NCI-H460 (cell line): ENCODE results near the gene PATL2. TPM values are rescaled to one million over a fixed set of nuclear protein-coding genes. Genes with fewer than 3 reads are reported as not detected.
"Not testable (repeated sequence)": the region's sequence is repeated elsewhere in the genome, so short reads cannot be mapped to it uniquely, and the experiment has no call there.

Source experiments
- DNase-seq: peaks from one replicate; pipeline ENCODE4 v3.0.0-alpha.2; 2016; ENCODE audit warnings: low read depth; ENCODE audit errors: extremely low read depth
- total RNA-seq: library from RNA; depleted of rRNA; stranded (reverse); fragments of >200 nt; shearing (Covaris generic); gene quantifications from 2 replicates; pipeline ENCODE4 v1.2.3, GENCODE V29; 2014

Gene PATL2
- total RNA-seq, 1 experiment from 2014 or later, result 0.15 TPM

DNA sequence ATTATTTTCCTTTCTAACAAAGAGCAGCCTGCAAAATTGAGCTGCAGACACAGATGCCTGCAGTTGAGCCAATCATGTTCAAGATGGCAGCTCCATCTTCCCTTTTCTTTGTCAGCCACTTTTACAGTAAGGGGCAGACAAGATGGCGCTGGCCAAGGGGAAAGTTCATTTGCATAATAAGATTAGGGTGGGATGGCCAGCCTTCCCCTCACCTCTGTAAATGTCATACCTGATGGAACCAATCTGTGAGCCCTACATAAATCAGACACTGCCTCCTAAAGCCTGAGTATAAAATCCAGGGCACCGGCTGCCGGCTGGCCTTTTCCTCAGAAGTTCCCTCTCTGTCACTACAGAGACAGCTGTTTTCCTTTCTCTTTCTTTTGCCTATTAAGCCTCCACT is 15.8 kb downstream of the PATL2 start:
- no peak for DNase-seq

DNA sequence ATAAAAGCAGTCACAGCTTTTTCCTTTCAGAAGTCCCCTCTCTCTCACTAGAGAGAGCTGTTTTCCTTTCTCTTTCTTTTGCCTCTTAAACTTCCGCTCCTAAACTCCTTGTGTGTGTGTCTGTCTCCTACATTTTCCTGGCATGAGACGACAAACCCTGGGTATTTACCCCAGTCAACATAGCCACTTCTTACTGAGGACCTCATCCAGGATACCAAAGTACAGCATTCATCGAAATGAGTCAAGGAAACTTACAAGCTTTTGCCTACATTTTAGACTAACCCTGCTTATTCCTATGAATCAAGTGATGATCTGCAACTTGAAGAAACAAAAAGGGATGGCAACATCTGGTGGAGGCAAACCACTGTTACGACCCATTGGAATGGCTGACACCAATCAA is 16.7 kb downstream of the PATL2 start:
- no peak for DNase-seq

DNA sequence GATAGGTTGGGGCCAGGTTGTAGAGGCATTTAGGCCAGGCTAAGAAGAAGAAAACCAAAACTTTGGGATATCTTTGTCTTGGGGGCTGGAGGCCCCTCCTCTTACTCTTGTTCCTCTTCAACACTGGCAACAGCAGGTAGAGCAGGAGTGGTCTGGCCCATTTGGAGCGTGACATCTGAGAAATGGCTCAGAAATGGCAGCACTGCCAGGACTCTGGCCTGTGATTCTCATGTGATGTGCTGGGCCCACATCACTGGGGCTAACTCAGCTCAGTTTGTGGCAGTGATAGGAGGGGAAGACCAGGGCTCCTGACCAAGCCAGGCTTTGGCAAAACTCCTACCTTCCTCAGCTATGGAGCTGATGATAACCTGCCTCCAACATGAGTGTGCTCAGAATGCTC is 18.5 kb downstream of the PATL2 start:
- DNase-seq, result no peak

DNA sequence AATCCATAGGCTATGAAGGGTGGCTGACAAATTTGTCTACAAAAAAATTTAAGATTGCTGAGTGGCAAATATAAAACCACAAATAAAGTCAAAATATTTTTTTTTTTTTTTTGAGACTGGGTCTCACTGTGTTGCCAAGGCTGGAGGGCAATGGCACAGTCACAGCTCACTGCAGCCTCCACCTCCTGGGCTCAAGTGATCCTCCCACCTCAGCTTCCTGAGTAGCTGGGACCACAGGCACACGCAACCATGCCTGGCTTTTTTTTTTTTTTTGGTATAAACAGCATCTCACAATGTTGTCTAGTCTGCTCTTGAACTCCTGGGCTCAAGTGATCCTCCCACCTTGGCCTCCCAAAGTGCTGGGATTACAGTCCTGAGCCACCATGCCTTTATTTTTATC is 20.9 kb downstream of the PATL2 start:
- DNase-seq, result not testable (repeated sequence)

DNA sequence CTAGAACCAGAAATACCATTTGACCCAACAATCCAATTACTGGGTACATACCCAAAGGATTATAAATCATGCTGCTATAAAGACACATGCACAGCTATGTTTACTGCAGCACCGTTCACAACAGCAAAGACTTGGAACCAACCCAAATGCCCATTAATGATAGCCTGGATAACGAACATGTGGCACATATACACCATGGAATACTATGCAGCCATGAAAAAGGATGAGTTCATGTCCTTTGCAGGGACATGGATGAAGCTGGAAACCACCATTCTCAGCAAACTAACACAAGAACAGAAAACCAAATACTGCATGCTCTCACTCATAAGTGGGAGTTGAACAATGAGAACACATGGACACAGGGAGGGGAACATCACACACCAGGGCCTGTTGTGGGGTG is 21.8 kb downstream of the PATL2 start:
- not testable (repeated sequence) for DNase-seq

DNA sequence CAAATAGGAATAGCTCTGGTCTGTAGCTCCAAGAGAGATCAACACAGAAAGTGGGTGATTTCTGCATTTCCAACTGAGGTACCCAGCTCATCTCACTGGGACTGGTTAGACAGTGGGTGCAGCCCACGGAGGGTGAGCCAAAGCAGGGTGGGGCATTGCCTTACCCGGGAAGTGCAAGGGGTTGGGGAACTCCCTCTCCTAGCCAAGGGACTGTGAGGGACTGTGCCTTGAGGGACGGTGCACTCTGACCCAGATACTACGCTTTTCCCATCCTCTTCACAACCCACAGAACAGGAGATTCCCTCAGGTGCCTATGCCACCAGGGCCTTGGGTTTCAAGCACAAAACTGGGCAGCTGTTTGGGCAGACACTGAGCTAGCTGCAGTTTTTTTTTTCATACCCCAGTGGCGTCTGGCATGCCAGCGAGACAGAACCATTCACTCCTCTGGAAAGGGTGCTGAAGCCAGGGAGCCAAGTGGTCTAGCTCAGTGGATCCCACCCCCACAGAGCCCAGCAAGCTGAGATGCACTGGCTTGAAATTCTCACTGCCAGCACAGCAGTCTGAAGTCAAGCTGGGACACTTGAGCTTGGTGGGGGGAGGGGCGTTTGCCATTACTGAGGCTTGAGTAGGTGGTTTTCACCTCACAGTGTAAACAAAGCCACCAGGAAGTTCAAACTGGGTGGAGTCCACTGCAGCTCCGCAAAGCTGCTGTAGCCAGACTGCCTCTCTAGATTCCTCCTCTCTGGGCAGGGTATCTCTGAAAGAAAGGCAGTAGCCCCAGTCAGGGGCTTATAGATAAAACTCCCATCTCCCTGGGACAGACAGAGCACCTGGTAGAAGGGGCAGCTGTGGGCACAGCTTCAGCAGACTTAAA is 28.1 kb downstream of the PATL2 start:
- DNase-seq, result peak; percentile 58

DNA sequence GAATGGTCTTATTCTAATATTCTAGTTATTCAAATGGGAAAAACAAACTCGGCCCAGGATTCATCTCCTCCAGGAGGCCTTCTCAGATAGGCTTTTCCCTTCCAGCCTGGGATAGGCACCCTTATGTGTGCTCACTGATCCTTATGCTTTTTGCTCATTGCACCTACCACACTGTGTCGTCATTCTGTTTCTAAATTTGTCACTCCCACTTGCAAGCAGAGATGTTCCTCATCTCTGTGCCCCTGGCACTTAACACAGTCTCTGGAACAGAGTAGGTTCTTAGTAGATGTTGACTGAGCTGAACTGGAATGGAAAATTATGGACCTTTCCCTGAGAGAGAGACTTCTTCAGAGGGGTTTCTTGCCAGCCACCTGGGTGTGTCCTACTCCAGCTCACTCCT is 28.9 kb downstream of the PATL2 start:
- DNase-seq, result no peak

DNA sequence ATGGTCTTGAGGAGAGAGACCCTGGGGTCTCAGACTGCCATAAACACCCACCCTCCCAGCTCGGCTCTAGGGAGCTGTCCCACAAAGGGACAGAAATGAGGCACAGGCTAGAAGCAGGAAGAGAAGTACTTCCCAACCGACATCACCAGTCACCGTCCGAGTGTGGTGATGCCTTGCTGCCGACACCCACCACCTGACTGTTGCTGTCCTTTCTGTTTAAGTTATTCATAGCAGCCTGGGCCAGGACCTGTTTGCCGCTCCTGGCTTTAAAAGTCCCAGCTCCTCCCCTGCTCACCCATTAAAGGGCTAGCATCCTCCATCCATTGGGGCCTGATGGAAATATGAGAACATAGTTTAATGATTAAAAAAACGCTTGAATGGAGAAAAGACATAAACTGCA is 34.4 kb downstream of the PATL2 start:
- DNase-seq, result no peak

DNA sequence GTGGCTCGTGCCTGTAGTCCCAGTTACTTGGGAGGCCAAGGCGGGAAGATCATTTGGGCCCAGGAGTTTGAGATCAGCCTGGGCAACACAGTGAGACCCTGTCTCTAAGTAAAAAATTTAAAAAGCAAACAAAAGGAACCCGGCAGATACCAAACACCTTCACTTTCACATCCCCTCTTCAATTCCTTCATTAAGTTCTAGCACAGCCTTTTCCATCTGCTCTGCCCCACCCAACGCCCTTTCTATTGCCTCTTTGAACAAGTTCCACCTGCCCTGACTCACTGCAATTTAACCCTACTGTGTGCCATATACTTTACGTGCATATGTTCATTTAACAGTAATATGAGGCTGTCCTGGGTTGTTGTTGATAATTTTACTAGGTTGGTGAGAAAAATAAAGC is 35.2 kb downstream of the PATL2 start:
- DNase-seq, result no peak

DNA sequence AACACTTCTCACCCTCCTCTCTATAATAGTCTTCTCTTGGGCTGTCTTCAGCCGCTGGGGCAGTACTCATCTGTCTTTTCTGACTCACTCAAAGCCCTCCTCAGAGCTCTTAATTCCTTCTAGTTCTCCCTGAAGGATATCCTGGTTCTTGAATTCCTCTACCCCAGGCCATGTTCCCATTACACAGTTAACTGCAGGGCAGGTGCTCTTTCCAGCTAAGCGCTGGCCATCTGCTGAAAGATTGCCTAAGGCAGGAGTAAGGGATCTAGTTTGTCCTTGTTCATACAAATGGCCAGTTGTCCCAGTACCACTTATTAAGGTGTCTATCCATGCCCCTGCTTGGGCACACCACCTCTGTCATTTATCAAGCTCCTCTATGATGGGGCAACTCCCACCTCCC is 37.5 kb downstream of the PATL2 start:
- no peak for DNase-seq

DNA sequence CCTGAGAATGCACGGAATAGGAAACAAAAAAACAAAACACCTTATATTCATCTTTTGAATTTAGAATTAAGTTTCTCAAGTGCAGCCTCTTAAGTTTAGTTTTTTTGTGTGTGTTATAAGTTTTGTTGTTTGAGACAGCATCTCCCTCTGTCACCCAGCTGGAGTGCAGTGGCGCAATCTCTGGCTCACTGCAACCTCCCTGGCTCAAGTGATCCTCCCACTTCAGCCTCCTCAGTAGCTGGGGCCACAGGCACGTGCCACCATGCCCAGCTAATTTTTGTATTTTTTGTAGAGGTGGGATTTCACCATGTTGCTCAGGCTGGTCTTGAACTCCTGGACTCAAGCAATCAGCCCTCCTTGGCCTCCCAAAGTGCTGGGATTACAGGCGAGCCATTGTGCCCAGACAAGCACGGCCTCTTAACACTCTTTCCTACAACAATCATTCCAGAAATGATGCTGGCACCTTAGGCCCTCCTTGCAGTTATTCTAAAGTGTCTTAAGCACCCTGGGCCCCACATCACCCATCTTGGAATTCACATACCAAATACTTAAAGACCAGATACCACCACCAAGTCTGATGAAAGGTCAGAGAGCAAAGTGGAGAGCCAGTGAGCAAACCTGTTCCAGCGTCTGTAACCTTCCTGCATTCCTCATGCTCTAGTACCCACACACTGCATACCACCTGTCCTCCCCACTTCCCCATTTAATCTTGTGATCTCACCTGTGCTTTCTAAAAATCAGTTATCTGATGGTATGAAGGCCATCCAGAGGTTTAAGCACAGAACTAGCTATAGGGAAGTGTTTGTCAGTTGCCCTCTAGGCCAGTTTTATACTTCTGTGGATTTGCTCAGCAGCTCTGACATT is 40.8 kb downstream of the PATL2 start:
- no peak for DNase-seq

DNA sequence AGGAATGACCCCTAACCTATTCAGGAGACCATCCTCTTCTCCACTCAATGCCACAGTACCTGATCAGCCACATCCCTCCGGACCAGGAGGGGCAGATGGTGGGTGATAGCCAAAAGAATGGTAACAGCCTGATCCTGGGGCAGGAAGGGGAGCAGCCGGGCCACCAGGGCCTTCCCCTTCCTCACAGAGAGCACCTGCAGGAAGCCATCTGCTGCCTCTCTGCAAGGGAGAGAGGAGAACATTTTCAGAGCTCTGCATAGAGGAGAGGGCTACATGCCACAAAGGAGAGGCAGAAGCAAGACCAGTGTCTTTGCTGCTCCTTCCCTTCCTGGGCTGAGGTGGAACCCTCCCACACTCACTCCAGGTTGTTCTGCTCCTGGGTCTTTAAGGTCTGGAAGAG is 42.2 kb downstream of the PATL2 start:
- no peak for DNase-seq

DNA sequence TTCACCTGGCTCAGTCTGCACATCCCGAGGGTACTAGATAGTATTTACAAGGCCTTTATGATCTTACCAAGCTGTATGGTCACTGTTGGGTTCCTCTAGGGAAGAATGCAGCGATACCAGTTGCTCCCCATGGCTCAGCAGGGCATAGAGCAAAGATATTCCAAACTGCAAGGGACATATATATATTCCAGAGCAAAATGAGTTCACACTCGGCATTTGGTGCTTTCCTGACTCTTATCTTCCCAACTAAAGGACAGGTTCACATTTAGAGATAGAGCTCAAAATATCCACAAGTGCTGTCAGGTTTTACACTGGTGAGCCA is 44.1 kb downstream of the PATL2 start:
- no peak for DNase-seq

DNA sequence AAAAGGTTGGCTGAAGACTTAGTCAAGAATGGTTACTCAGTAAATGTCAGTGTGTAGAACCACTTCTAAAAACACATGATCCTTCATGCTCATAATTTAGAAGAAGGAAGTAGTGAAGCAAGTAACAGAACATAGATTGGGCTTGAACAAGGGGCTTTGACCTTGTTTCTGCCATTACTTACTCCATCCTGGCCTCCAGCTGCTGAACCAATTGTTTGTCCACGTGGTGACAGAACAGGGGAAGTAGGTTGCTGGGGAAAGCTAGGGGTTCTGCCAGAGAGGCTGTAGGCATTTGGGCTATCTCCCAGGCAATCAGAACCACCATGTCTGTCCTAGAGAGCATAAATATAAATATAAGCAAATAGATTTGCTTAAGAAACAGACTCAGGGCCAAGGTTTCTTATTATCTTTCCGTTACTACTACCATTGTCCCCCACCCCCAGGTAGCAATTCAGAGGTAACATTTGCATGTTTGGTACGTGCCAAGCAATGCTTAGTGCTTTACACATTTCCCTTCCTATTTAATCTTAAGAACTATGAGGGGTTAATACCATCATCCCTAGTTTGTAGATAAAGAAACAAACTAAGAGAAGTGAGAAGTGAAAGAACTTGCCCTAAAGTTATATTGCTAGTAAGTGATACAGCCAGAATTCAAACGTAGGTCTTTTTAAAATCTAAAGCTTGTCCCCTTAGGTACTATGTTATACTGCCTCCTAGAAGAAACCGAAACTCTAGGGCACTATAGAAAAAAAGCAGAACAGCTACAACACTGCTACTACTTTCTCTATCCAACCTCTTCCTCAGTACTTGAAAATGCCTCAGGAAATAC is 44.7 kb downstream of the PATL2 start:
- DNase-seq, result no peak

DNA sequence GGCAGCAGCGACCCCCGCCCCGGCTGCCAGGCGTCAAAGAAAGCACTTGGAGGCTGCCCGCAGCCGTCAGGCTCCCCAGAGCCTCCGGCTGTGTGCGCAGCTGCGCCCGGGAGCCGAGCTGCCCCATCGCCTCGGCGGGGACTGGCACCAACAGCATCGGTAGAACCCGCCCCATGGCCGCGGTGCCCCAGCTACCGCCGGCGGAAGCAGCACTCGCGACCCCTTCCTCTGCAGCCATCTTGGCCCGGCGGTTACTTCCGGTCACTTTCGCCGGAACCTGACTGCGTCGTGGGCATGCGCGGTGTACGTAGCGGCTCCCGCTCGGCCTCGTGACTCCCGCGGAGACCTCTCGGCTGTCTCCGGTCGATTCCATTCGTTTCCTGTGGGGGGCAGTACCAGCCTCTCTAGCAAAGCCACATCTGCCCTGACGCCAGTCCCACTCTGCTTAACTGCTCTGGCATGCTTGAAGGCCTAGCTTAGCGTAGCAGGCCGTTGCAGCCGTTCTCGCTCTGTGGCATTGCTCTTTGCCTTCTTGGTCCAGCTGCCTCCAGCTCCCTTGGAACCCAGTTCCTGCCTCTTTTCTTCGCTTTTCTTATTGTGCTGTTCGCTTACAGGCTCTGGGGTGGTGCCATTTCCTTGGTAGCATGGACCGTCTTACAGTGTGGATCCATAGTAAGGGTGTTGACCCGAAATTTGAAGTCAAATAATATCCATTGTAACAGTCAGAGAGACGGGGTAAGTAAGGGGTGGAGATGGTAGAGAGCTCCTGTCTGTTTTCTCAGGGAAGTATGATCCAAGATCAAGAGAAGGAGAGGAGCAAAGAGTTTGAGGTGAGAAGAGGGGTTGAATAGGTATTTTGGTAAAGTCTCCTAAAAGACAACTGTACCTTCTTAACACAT is 47.5 kb downstream of the PATL2 start, which contains the start of gene SPG11:
Gene SPG11, minus strand, starts transcription at position 253 of the 899 bp plus-strand sequence. Its CDS starts 15 bp downstream, at position 238.
- peak; percentile 97 for DNase-seq

DNA sequence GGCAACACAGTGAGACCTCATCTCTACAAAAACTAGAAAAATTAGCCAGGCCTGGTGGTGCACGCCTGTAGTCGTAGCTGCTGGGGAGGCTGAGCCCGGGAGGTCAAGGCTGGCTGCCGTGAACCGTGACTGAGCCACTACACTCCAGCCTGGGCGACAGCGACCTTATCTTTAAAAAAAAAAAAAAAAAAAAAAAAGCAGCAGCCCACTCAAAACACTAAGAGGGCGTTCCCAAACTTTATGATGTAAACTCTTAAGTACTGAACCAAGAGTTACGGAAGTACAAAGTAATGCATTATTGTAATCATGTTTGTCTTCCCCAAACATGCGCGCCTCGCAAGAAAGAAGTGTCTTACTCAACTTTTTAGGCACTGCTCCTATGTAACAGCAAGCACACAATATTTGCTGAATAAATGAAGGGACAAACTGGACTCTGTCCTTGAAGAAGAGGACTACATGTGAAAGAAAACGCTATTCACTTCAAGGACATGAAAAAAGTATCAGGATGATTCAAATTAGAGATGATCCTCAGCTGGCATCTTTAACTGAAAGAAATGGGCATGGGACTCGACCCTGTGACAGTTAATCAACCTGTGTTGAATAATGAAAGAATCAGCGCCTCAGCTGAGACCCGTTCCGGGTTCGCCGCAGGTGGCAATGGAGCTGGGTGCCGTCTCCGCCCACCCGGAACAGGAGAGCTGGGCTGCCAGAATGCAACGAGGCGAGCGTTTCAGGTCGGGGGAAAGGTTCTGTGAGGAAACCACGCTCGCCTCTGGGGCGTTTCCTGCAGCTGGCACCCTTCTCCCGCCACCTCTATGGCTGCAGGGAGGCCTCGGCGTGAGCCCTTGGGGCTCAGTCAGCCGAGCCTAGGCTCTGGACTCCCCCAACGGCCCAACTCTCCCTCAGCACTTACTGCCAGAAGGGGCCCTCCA is 48.4 kb downstream of the PATL2 start:
- DNase-seq, result peak; percentile 47

DNA sequence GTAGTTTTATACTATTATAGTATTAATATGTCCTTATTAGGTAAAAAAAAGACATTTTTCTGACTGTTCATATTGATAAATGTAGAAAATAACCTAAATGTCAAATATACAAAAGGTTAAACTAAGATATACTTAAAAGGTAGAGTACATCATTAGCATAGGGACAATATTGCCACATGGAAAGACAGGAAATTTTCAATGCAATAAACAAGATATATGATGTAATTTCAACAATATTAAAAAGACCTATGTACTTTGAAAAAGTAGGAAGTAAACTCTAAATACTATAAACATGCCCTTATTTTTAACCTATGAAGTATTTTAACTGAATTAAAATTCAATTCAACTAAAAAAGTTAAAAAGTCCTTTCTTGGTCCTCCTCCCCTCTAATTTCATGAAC is 49.5 kb downstream of the PATL2 start:
- no peak for DNase-seq

DNA sequence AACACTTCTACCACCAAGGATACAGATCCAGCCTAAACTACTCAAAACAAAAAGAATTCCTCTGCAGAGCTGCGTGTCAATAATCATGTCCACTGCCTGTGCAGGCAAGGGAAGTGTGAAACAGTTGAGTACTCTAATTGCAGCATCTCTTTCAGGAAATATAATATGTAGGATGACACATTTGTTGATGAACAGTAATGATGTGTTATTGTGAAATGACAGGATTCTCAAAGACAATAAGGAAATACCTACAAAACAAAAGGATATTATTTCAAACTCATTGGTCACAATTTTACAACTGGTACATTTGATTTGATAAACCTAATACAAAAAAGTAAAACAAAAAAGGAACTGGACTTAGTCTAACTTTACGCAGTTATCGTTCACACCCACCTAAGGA is 52.1 kb downstream of the PATL2 start:
- no peak for DNase-seq

DNA sequence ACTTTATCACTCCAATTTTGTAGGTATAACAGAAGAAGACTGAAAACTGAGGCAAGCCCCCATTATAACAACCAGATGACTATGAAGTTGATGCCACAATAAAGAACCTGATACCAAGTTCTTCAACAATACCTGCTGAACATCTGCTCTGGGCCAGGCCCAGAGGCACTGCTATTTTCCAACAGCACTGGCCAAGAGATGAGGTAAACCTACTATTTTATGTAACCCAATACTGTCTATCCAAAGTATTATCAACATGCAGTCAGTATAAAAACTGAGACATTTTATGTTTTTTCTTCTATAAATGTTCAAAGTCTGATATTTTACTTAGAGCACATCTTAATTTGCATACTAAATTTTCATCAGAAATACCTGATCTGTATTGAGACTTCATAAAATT is 53.7 kb downstream of the PATL2 start:
- no peak for DNase-seq
